CD4-positive, alpha-beta T cell treated with Interleukin-6 at 100 ng/mL for 8 hours (primary cell): Measurements from ENCODE around the gene DLGAP1.

Experiments used
- DNase-seq: peaks from one replicate; pipeline ENCODE4 v3.0.0-alpha.2; 2020; ENCODE audit warnings: mixed read lengths, low spot score

DLGAP1 gene

DNA sequence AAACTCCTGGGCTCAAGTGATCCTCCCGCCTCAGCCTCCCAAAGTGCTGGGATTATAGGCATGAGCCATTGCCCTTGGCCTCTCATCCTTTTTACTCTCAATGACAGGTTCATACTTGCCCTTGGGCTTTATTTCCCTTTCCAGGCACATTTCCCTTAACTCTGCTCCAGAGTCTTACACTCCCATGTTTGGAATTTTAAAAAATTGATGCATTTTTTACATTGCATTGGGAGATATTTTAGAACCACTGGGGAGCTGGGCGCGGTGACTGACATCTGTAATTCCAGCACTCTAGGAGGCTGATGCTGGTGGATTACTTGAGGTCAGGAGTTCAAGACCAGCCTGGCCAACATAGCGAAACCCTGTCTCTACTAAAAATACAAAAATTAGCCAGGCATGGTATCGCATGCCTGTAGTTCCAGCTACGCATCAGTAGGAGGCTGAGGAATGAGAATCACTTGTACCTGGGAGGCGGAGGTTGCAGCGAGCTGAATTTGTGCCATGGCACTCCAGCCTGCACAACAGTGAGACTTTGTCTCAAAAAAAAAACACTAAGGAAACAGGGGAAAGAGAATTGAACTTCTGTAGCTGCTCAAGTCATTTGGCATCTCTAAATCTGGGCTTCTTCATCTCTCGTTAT is 986.9 kb downstream of the DLGAP1 start:
- DNase-seq, result no peak

DNA sequence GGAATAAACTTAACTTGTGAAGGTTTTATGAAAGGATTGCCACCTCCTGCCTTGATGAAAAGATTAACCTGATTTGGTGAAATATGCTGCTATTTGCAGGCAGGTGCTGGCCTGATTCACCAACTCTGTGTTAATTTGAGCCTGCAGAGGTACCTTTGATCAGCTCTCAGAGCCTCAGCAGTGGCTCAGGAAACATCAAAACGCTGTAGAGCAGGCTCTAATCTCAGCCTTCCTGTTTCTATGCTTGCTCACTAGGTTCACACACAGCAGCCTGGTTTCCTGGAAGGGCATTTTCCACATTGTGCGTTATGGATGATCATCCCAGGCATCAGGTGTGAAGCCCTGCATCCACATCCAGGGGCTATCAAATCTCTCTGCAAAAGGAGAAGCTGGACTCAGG is 988.2 kb downstream of the DLGAP1 start:
- DNase-seq, result peak; percentile 29

DNA sequence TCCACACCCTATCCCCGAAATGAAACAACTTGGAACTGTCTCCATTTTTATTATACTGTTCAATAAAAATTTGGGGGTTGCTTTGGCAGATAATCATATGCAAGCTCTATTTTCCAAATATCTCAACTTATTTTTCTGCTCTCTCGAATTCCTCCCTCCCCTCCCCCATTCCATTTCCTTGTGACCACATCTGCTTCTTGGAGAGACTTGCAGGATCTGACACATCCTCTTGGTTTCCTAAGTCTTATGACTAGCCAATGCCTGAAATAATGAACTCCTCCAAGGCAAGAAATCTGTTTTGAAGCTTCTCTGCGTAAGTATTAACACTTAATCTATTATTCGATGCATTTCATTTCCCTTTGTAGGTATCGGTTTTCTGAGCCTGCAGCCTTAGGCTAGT is 989.1 kb downstream of the DLGAP1 start:
- no peak for DNase-seq

DNA sequence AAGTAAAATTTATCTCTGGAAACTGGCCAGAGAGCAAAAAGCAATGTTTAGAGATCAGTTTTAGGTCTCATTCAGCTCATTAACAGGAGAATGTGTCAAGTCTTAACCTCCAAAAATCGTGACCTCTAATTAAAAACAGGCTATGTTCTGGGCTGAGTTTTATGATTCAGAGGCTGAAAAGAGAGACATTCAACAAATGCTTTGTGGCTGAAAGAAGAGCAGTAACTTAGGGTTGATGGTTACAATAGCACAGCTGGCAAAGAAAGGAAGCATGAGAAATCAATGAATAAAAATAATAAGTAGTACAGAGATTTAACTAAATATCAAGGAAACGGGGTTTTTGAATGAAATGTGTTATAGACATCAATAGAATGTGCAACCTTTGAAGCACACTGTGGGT is 992.1 kb downstream of the DLGAP1 start:
- DNase-seq, result no peak

DNA sequence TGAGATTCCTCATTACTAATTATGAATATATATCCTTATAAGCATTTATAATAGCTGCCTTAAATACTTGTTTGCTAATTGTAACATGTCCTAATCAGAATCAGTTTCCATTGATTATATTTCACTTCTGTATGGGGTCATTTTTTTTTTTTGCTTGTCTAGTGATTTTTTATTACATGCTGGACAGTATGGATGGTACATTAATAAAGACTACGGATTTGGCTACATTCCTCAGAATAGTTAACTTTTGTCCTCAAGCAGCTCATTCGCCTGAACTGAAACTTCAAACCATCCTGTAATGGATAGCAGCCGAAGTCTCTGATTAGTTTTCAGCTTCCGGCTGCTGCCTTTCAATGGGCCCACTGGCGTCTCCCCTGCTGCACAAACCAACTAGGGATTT is 993.4 kb downstream of the DLGAP1 start:
- no peak for DNase-seq

DNA sequence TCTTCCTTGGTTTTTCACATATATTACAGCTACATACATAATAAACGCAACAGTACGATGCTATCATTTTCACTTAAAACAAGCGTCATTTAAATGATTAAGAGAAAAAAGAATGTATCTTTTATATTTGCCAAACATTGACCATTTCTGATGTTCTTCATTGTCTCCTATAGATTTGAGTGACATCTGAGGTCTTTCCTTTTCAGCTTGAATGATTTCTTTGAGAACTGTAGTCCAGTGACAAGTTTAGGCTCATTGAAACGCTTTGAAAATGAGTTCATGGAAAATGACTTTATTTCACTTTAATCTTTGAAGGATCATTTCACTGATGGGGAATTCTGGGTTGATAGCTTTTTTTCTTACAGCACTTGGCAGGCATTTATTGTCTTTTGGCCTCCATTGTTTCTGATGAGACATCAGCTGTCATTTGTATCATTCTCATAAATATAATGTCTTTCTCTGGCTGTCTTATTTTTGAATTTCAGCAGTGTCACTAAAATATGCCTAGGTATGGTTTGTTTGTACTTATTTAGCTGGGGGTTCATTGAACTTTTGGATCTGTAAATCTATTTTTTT is 994.2 kb downstream of the DLGAP1 start:
- DNase-seq, result no peak

DNA sequence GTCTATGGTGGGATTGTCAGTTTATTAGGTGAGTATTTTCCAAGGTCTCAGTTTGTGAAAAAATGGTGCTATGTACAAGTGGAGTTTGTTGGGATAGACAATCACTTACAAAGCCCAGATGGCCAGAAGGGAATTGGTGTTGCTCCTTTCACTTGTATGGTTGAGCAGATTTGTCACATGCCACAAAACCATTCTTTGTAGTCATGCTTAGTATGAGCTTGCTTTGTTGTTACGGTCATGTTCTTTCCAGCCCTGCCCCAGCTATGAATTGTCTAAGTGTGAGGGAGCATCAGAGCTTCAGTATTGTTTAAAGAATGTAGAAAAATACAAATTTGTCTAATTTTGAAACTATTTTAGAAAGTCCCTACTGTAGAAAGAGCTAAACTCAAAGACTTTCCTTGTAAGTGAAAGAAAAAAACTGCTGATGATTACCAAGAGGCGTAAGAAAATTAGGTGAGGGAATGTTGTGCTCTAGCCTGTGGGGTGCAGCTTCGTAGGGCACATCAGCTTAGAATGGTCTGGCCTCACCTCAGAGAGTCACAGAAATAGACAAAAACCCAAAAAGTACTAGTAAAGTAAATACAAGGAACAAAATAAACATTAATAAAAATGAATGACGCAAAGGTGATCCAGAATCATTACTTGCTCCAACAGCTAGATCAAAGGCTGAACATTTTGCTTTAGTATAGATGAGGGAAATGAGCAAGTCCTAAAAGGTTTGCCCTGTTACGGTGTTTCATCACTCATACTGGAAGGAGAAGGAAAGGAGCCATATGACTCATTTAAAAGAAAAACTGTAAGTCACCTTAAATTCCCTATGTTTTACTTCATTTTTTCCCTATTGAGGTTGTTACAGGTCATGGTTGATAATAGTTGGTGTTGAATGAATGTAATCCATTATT is 995.9 kb downstream of the DLGAP1 start:
- DNase-seq, result no peak

DNA sequence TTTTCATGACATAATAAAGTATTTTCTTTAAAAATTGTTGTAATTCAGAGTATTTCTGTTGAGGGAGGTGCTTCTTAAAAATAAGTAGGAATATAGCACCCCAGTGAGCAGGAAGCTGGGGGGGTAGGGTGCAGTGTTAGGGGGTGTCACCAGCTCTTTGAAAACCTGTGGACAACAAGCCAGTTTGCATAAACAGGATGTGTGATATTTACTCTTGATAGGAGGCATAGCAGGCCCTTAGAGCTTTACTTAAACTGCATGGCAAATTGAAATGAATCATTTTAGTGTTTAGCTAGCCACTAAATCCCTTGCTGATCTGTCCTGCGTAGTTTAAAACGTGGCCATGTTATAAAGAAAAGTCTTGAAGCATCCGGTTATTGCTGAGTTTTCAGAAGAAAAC is 996.7 kb downstream of the DLGAP1 start:
- peak; percentile 36 for DNase-seq

DNA sequence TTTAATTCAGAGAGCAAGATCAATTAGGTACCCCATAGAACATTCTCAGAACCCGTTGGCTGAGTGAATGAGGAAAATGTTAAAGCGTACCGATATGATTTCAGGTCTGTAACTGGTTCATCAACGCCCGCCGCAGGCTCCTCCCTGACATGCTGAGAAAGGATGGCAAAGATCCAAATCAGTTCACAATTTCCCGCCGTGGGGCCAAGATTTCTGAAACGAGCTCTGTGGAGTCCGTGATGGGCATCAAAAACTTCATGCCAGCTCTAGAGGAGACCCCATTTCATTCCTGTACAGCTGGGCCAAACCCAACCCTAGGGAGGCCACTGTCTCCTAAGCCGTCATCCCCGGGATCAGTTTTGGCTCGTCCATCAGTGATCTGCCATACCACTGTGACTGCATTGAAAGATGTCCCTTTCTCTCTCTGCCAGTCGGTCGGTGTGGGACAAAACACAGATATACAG is 997.8 kb downstream of the DLGAP1 start:
- no peak for DNase-seq

DNA sequence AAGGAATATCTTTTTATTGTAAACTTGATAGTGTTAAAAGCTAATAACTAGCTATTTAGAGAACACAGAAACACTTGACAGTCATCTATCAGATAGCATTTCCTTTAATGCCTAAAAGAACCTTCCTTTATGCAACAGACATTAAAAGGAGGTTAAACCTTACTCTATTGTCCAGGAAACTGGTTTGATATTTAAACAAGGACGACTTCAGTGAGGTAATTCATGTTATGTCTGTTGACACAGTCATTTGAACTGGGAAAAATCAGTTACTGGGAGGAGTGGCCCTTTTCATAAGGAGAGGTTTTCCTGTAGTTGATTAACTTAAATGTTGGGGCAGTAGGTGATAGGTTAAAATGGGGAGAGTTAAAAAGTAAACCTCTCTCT is 998.4 kb downstream of the DLGAP1 start:
- no peak for DNase-seq

DNA sequence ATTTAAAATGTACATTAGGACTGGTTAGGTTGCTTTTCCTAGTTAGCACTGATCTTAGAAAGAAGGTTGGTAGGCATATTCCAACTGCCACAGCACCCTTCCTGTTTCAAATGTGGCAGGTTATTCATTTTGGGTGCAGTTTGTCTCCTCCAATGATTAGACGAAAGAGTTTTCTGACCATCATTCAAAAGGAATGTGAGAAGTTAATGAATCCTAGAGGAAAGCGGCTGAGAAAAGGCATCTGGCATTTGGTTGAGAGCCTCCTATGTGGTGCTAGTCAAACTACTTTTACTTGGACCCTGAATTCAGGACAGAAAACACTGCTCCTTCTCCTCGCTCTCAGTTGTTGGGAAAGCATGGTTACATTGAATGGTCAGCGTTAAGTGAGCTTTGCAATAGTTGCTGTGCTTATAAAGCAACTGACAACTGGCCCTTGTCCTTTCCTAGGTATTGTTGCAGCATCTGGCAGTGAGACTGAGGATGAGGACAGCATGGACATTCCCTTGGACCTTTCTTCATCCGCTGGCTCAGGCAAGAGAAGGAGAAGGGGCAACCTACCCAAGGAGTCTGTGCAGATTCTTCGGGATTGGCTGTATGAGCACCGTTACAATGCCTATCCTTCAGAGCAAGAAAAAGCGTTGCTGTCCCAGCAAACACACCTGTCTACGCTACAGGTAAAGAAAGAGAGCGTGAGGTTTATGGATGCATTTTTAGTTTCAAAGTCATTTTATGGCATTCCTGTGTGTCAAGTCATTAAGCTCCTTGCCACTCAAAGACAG is 999.0 kb downstream of the DLGAP1 start:
- no peak for DNase-seq

DNA sequence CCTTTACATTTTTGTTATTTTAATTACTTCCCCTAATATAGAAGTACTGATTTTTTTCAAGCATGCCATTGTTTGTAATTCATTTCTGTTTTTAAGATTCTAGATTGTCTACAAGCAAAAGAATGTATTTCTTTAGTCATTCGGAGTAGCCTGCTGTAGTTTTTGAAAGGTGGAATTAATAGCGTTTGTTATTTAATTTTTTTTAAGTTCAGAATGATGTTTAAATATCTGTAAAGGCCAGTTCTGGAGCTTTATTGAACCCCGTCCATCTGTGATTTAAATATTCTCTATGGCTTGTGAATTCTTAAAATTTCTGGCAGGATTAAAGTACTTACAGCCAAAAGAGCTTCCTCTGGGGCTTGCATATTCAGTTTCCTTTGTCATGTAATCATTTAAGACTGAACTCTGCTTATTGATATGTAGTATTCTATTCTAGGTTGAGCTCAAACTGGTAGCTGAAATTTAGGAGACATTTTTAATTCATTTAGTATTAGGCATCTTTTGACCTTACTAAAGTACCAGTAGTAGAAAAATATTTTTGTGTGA is 999.9 kb downstream of the DLGAP1 start:
- DNase-seq, result no peak

DNA sequence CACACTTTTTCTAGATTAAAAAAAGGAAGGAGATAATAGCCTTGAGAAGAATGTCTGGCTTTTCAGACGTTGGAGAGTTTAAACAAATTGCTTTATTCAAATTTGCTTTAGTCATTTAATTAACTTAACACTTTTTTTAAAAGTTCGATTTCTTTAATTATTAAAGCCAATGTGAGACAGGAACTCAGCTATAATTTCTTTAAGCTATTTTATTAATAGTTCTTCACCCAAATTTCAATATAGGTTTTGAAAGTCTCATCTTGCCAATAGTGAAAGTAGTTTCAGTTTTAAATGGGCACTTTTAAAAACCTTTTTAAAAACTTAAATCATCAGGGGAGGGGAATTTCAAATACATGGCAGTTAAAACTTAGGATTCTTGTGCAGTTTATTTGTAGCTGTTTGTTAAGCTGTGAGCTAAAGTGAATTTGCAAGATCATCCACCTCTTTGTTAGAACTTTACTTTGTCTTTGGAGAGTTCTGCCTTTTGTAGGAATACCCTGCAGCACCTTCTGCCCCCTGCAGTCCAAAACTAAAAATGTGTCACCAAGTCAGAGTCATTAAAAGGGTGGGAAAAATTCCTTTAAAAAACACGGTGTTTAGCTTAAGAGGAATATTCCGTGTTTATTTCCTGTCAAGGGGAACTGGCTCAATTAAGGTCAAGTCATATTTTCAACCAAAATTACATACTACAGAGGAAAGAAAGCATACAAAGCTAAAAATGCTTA is 1000.6 kb downstream of the DLGAP1 start:
- DNase-seq, result peak; percentile 48

DNA sequence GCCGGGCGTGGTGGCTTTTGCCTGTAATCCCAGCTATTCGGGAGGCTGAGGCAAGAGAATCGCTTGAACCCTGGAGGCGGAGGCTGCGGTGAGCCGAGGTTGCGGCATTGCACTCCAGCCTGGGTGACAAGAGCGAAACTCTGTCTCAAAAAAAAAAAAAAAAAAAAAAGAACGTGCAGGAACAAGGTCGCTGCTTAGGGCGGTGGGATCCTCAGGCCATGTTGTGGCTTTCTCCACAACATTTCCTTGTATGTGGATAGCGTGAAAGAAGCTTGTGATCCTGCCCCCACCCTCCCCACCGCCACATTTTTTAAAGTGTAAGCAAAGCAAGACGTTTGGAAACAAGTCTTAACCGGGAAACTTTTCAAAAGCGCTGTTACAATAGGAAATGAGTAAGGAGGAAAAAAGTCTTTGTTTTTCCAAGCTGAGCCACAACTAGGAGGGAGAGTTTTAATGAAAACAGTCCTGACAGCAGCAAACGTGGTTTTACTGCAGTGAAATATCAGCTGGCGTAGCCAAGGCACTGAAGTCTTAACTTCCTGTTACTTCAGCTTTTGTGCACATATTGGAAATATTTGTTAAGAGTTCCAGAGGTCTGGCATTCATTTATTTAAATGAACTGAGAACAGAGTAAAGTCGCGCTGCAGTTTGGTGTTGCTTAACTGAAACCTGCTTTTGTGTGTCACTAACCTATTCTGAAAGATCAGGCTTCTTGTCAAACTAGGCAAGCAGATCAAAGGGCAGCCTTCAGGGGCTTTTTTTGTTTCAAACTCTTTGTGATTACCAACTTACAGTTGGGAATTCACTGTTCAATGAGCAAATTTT is 1001.4 kb downstream of the DLGAP1 start:
- DNase-seq, result no peak

DNA sequence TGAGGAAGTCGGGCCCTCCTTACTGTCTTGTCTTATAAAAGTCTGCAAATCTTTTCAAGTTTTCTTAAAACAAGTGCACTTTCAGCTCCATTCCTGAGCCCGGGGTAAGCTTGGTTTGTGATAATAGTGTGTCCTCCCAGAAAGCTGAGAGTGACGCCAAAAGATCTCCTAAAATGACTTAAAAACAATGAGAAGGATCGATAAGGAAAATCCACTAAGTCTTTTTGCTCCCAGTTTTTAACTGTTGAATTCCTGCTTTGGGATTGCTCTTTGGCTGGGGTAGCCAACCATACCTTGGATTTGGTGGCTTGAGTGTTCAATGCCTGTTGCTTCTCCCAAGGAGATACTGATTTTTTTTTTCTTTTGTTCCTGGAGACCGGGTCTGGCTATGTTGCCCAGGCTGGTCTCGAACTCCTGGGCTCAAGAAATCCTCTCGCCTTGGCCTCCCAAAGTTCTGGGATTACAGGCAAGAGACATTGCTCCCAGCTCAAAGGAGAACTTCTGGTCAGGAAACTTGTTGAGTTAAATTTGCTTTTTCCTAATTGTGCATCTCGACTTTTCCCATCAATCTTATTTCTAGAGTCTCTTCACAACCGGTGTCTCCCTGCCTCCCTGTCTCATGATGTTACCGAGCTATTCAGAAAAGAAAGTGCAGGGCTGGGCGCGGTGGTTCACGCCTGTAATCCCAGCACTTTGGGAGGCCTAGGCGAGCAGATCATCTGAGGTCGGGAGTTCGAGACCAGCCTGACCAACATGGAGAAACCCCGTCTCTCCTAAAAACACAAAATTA is 1002.2 kb downstream of the DLGAP1 start:
- DNase-seq, result no peak

DNA sequence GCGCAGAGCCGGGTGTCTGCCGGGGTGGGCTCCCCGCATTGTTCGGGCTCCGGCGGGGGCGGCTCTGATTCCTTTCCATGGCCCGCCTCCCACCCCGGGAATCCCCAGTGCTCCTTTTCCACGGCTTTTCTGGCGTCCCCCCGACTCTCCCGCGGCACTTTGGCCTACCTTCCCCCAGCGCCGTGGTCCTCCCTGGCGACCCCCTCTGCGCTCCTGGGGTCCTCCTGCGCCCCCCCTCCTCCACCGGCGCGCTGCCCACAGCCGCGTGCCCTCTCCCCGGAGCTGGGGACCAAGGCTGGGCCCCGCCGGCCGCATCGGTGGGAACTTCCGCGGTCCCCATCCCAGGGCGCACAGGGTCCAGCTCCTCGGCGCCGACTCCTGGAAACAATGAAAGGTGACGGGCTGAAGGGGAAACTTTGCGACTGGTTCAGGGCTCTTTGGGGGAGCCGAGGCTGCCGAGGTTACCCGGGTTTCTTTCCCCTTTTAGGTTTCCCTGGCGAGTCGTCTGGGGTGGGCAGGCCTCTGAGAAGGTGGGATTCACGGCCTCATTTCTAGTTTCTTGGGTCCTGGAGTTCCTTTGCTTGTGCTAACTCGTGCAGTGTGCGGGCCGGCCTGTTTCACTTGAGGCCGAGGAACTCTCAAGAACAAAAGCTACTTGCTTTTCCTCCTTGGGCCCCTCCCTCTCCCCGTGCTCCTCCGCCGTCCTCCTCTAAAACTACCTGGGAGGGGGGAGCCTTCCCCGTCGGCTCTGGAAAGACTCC is 1002.9 kb downstream of the DLGAP1 start:
- no peak for DNase-seq

DNA sequence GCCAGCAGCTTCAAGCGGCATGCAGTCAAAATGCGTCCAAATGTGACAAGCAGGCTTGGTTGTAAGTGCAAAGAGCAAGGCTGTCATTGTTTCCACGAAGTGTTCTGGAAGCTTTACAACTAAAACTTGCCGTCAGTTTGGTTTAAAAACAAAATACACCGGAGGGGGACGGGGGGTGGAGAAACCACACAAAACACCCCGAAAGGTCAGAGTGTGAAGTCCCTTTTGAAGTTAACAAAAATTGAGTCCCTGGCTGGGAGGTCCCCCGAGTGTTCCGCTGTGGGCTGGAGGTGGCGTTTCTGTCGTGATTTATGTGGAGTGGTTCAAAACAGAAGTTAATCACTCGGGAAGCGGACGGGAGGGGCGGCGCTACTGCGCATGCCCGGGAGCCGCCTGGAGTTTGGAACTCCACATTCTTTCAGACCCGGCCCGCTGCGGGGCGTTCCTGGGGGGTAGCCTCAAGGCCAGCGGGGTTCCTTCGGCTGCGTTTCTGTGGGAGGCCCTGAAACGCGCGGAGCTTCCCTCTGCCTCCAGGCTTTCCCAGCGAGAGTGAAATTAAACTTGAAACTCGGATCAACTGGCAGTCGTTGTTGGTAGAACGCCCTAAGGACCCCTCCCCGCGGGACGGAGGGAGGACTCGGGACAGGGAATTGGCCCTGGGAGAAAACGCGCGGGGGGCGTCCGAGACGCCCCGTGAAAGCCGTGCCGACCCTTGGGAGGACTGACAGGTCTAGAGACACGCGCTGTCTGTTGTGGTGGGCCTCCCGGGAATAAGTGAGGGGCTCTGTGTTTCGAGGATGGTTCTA is 1003.7 kb downstream of the DLGAP1 start:
- peak; percentile 77 for DNase-seq

DNA sequence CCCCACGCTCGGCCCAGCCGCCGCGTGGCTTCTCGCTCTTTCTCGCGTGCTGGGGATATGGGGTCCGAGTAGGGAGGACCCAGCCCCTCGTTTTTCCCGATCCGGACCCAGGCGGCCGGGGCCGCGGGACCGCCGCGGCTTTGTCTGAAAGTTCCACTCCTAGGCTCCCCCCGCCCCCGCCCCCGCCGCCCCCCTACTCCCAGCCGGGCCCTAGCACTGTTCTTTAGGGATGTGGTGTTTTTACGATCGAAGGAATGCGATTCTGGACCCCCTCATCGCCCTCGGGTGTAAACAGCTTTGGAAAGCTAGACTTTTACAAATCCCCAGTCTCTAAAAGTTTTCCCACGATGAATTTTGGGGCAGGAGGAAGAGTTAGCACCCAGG is 1004.3 kb downstream of the DLGAP1 start:
- DNase-seq, result no peak
